ENCODE measurements around the gene CASKIN1.

Gene CASKIN1

GRCh38 chr16:2158262-2158638 is 38.2 kb downstream of the CASKIN1 start:
- TF ChIP-seq FOXM1 (IDR thresholded peaks at IDR 0.05; ENCODE audit: borderline replicate concordance, low read depth): no peak
- no peak for TF ChIP-seq TCF12 (IDR thresholded peaks at IDR 0.05; ENCODE audit: low read depth)
- no peak for TF ChIP-seq TEAD4 (IDR thresholded peaks at IDR 0.05)
- TF ChIP-seq CEBPB (IDR thresholded peaks at IDR 0.05): no peak
- TF ChIP-seq EP300 (IDR thresholded peaks at IDR 0.05; ENCODE audit: borderline replicate concordance): no peak
- no peak for TF ChIP-seq EGR1 (IDR thresholded peaks at IDR 0.05)
- no peak for TF ChIP-seq CREB1 (IDR thresholded peaks at IDR 0.05; ENCODE audit: low read depth)
- no peak for TF ChIP-seq NFIC (IDR thresholded peaks at IDR 0.05)
- no peak for TF ChIP-seq USF1 (IDR thresholded peaks at IDR 0.05)
- TF ChIP-seq, protein P1, sequence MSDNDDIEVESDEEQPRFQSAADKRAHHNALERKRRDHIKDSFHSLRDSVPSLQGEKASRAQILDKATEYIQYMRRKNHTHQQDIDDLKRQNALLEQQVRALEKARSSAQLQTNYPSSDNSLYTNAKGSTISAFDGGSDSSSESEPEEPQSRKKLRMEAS (IDR thresholded peaks at IDR 0.05): no peak
- TF ChIP-seq RAD21 (IDR thresholded peaks at IDR 0.05; ENCODE audit: low read depth): no peak
- no peak for TF ChIP-seq YY1 (IDR thresholded peaks at IDR 0.05; ENCODE audit: low read depth)
- no peak for TF ChIP-seq ZBTB7A (IDR thresholded peaks at IDR 0.05; ENCODE audit: low read depth)
- no peak for TF ChIP-seq TAF1 (IDR thresholded peaks at IDR 0.05; ENCODE audit: low read depth)
- TF ChIP-seq REST (IDR thresholded peaks at IDR 0.05; ENCODE audit: low read depth): no peak

- TF ChIP-seq EGR1 (IDR thresholded peaks at IDR 0.05) (no peak), NFIC (IDR thresholded peaks at IDR 0.05) (no peak), YY1 (IDR thresholded peaks at IDR 0.05; ENCODE audit: low read depth) (no peak), USF1 (IDR thresholded peaks at IDR 0.05) (no peak), CEBPB (IDR thresholded peaks at IDR 0.05) (no peak), TCF12 (IDR thresholded peaks at IDR 0.05; ENCODE audit: low read depth) (no peak), TEAD4 (IDR thresholded peaks at IDR 0.05) (no peak), TAF1 (IDR thresholded peaks at IDR 0.05; ENCODE audit: low read depth) (no peak), ZBTB7A (IDR thresholded peaks at IDR 0.05; ENCODE audit: low read depth) (no peak), FOXM1 (IDR thresholded peaks at IDR 0.05; ENCODE audit: borderline replicate concordance, low read depth) (no peak), EP300 (IDR thresholded peaks at IDR 0.05; ENCODE audit: borderline replicate concordance) (no peak)
- TF ChIP-seq, protein P1 (IDR thresholded peaks at IDR 0.05): no peak
Observed at GRCh38 chr16:2157480-2158261, 38.7 kb downstream of the CASKIN1 start.

GRCh38 chr16:2156849-2157224 is 39.6 kb downstream of the CASKIN1 start:
- TF ChIP-seq EGR1 (IDR thresholded peaks at IDR 0.05) (no peak), ZBTB7A (IDR thresholded peaks at IDR 0.05; ENCODE audit: low read depth) (no peak), RAD21 (IDR thresholded peaks at IDR 0.05; ENCODE audit: low read depth) (no peak)

DNA sequence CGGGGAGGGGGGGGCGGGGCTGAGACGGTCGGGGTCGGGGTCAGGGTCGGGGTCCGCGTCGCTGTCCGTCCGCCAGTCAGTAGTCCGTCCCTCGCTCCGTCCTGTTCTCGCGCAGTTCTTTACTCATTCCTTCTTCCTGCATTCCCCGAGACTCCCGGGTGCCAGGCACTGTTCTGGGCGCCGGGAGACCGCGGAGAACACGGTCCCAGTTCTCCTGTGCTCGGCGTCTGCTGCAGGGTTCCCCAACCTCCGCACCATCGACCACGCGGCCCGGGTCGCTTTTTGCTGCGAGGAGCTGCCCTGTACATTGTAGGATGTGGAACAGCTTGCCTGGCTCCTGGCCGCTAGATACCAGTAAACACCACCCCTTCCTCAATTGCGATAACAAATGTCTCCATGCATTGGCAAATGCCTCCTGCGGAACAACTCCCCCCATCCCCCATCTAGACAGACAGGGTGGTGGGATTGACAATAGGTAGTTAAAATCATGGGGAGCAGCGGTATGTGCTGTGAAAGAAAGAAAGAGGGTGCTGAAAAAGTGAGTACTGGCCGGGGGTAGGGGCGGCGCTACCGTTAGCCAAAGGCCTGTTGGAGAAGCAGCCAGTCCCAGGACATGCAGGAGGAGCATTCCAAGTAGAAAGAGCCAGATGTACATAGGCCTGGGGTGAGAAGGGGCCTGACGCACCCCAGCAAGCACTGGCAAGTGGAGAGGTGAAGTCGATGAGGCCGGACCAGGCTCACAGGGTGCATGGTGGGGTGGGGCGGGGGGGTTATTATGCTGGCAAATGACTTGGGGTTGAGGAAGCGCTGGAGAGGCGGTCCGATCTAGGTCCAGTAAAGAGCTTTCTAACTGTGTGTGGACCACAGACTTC is 40.2 kb downstream of the CASKIN1 start:
- TF ChIP-seq ZBTB7A (IDR thresholded peaks at IDR 0.05; ENCODE audit: low read depth) (peak; percentile 86; the same call in 1 of the 2 replicates), TEAD4 (IDR thresholded peaks at IDR 0.05) (peak; percentile 27; the same call in 1 of the 2 replicates), FOXM1 (IDR thresholded peaks at IDR 0.05; ENCODE audit: borderline replicate concordance, low read depth) (no peak)

- TF ChIP-seq NFIC (IDR thresholded peaks at IDR 0.05) (peak; percentile 23; the same call in 1 of the 2 replicates), USF1 (IDR thresholded peaks at IDR 0.05) (peak; percentile 39; the same call in 1 of the 2 replicates), FOXM1 (IDR thresholded peaks at IDR 0.05; ENCODE audit: borderline replicate concordance, low read depth) (no peak; the same call in 1 of the 2 replicates), RAD21 (IDR thresholded peaks at IDR 0.05; ENCODE audit: low read depth) (no peak), YY1 (IDR thresholded peaks at IDR 0.05; ENCODE audit: low read depth) (peak; percentile 55), EP300 (IDR thresholded peaks at IDR 0.05; ENCODE audit: borderline replicate concordance) (no peak), CREB1 (IDR thresholded peaks at IDR 0.05; ENCODE audit: low read depth) (peak; percentile 72), EGR1 (IDR thresholded peaks at IDR 0.05) (no peak), TAF1 (IDR thresholded peaks at IDR 0.05; ENCODE audit: low read depth) (peak; percentile 98), CEBPB (IDR thresholded peaks at IDR 0.05) (no peak), TEAD4 (IDR thresholded peaks at IDR 0.05) (peak; percentile 18; the same call in 1 of the 2 replicates)
- TF ChIP-seq, protein P1 (IDR thresholded peaks at IDR 0.05): peak; percentile 93
Observed at GRCh38 chr16:2155091-2155950, 41.1 kb downstream of the CASKIN1 start, which contains the start of gene TRAF7. Gene TRAF7 (plus strand): TSS chr16:2155782. CDS start chr16:2163921, 8,139 bp downstream.

Measured in Ishikawa (cell line).